K562 (cell line): ENCODE measurements around the gene KRT8.

Experiments
- CHD7 ChIP-seq: fragments of 200-600 bp; sonication (generic); IDR thresholded peaks from one replicate; pipeline ENCODE4 v1.6.1; 2012; ENCODE audit warnings: mild to moderate bottlenecking, low read depth, low read length, inconsistent platforms
- KDM4B ChIP-seq, 2 experiments: fragments of 450-650 bp in 1 of 2; sonication (generic) in 1 of 2; IDR thresholded peaks; 2 replicates each; pipeline ENCODE4 v1.6.1; 2016 to 2017; ENCODE audit warnings: borderline replicate concordance in 2 of 2, antibody characterized with exemption in 1 of 2, low read depth in 1 of 2, mild to moderate bottlenecking in 1 of 2
- PHTF2 ChIP-seq: fragments of 250-450 bp; sonication (Bioruptor Pico); IDR thresholded peaks from 2 replicates; pipeline ENCODE4 v1.5.0; 2021; ENCODE audit warnings: mild to moderate bottlenecking
- ZBTB49 ChIP-seq: sonication (generic); formaldehyde crosslinking; IDR thresholded peaks from 2 replicates; pipeline ENCODE4 v1.8.0; 2022; ENCODE audit warnings: missing genetic modification reagents, mild to moderate bottlenecking, borderline replicate concordance

- TF ChIP-seq KDM4B (IDR thresholded peaks at IDR 0.05; ENCODE audit: borderline replicate concordance in 2 of 2, low read depth in 1 of 2): no peak
- TF ChIP-seq PHTF2 (CRISPR knock-in tag): no peak
- no peak for TF ChIP-seq CHD7
- TF ChIP-seq ZBTB49 (CRISPR knock-in tag): no peak
Observed at GRCh38 chr12:52900896-52901714, 3.8 kb downstream of the KRT8 start.
